ENCODE results near the gene HHATL.

Gene HHATL

DNA sequence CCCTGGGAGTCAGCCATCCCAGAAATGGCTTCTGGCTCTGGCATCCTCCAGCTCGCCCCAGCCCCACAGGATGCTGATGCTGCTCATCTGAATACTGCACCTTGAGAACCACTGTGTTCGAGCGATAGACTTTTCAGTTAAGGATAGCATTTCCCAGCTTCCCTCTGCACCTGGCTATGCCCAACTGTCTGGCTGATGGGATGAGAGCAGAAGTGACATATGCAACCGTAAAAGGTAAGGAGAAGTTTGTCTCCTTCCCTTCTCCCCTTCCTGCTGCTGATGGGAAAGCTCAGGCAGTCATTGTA lies 9.7 kb upstream of the HHATL start:
- TF ChIP-seq, protein P1, sequence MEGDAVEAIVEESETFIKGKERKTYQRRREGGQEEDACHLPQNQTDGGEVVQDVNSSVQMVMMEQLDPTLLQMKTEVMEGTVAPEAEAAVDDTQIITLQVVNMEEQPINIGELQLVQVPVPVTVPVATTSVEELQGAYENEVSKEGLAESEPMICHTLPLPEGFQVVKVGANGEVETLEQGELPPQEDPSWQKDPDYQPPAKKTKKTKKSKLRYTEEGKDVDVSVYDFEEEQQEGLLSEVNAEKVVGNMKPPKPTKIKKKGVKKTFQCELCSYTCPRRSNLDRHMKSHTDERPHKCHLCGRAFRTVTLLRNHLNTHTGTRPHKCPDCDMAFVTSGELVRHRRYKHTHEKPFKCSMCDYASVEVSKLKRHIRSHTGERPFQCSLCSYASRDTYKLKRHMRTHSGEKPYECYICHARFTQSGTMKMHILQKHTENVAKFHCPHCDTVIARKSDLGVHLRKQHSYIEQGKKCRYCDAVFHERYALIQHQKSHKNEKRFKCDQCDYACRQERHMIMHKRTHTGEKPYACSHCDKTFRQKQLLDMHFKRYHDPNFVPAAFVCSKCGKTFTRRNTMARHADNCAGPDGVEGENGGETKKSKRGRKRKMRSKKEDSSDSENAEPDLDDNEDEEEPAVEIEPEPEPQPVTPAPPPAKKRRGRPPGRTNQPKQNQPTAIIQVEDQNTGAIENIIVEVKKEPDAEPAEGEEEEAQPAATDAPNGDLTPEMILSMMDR (conservative IDR thresholded peaks at IDR 0.05; ENCODE audit: low read depth, low read length), result no peak
- no peak for DNase-seq (ENCODE audit: low read depth)
- no peak overlapping the region for H3K4me3 ChIP-seq (ENCODE audit: low read length)

DNA sequence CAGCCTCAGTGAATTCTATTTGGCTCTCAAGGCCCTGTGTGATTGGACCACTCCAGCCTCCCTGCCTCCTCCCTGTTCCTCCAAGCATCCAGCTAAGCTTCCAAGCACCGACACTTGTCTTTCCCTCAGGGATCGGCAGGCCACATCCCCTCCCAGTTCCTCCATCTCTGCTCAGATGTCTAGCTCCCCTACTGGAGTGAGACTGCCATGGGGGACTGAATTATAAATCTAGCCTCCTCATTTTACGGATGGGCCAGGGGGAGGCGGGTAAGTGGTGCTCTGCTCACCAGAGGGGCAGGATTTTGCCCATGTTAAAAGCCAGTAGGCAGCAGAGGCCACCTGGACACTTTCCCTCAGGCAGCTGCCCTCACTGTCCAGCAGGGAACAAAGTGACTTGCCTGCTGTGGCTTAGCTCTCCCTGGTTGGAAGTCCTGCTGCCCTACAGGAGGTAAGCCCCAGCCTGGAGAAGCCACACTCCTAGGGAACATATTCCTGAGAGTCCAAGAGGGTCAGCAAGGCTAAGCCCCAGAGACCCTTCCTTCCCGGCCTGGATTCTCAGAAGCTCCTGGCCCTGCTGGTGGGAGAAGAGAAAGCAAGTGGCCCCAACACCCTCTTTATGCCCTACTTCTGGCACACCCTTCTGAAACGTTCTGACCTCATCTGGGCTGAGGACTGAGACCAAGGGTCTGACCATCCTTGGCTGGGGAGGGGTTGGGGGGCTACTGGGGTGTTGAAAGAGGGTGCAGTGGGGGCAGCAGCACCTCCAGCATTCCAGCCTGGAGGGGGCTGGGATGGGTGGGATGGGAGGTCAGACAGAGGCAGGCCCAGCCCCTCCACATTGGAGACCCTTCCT lies 9.1 kb upstream of the HHATL start:
- H3K4me3 ChIP-seq (ENCODE audit: low read length), result no peak overlapping the region
- no peak for DNase-seq (ENCODE audit: low read depth)
- TF ChIP-seq, protein P1 (conservative IDR thresholded peaks at IDR 0.05; ENCODE audit: low read depth, low read length), result peak; percentile 11

DNA sequence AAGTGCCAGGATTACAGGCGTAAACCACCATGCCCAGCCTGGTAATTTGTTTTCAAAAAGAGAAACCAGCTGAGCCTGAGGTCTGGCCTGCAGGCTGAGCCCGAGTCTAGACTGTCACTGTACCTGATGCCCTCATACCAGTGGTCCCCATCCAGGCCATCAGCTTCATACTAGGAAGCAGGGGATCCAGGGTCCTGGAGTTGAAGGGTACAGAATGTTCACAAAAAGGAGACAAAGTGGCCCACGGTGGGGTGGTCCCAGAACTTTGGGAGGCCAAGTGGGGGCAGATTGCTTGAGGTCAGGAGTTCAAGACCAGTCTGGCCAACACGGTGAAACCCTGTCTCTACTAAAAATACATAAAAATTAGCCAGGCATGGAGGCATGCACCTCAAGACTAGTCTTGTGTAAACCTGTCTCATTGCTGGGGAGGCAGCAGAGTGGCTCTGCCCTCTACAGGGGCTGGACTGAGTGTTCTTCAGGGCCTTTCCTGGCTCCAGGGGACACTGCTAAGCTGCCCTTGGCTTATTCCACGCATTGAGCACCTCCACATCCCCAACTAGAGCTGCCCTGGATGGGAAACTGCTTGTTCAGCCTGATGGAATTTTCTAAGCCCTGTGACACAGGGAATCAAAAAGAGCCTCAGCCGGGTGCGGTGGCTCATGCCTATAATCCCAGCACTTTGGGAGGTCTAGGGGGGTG lies 7.9 kb upstream of the HHATL start:
- no peak overlapping the region for H3K4me3 ChIP-seq (ENCODE audit: low read length)
- DNase-seq (ENCODE audit: low read depth), result no peak
- TF ChIP-seq, protein P1 (conservative IDR thresholded peaks at IDR 0.05; ENCODE audit: low read depth, low read length), result no peak

DNA sequence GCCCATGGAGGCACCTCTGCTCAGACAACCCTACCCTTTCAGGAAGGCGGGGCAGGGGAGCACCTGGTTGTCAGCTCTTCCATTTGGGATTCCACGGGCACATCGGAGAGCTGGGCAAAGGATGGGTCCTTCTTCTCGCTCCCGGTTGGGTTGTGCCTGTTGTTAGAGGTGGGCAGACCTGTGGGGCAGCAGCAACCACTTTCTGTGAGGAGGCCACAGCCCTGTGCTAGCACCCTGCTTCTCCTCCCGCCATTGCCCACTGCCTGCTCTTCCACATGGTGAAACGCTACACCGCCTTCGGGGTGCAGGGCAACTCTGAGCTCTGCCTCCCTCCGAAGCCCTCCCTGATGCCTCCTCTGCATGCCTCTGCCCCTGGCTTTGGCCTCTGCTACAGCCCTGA lies 7.0 kb upstream of the HHATL start:
- TF ChIP-seq, protein P1 (conservative IDR thresholded peaks at IDR 0.05; ENCODE audit: low read depth, low read length), result no peak
- no peak for DNase-seq (ENCODE audit: low read depth)
- no peak overlapping the region for H3K4me3 ChIP-seq (ENCODE audit: low read length)

DNA sequence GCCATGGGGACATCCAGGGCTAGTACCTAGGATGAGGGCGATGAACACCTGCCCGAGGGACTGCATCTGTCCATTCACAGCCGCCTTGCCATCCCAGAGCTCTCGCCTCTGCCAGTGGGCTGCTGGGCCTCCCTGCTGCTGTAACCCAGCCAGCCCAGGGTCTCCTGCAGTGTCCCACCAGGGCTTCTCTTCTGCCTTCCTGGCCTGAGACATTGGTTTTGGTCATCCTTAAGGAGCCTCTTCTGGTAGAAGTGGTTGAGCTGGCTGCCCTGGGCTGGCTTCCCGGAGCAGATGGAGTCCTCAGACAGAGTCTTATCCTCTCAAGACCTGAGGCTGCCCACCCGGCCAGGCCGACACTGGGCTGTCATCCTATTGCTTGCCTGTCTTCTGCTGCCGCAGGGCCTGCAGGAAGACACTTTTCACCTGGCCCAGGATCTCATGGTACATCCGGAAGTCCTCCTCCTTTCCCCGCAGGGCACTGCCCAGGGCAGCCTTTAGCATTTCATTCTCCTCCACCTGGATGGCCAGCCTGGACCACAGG lies 6.1 kb upstream of the HHATL start:
- DNase-seq (ENCODE audit: low read depth), result no peak

DNA sequence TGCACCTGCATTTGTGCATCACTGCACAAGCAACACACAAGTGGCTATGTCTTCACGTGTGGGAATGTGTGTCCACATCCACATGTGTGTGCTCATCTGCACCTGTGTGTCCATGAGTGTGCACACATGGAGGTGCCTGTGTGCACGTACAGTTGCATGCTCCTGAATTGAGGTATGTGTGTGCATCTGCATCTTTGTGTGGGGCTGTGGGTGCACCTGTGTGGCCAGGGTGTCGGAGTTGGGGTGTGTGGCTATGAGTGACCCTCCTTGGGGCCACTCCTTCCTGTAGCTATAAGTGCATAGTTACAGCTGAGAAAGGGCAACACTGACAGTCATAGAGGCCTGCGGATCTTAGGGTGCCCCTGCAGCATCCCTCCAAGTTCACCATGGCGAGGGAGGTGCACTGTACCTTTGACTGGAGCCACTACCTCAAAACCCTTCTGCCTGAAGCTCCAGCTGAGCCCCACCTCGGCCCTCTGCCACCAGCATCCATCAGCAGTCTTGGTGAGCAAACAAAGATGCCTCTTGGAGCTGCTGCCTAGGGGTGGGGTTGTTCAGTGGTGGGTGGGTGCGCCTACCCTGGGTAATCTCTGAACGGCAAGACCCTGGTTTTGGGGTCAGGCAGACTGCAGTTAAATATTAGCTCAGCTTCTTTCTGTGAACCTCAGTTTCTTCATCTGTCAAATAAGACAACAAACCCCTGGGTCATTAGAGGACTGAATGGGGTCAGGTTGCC lies 5.2 kb upstream of the HHATL start:
- TF ChIP-seq, protein P1 (conservative IDR thresholded peaks at IDR 0.05; ENCODE audit: low read depth, low read length), result no peak
- no peak for DNase-seq (ENCODE audit: low read depth)
- H3K4me3 ChIP-seq (ENCODE audit: low read length), result no peak overlapping the region

More for the DNA sequence above, 6.1 kb upstream of the HHATL start:
- no peak overlapping the region for H3K4me3 ChIP-seq (ENCODE audit: low read length)
- TF ChIP-seq, protein P1 (conservative IDR thresholded peaks at IDR 0.05; ENCODE audit: low read depth, low read length), result no peak
